Measurements from ENCODE around the gene DCC. TPM values are rescaled to one million over a fixed set of nuclear protein-coding genes. Genes with fewer than 3 reads are reported as not detected.

The DCC gene
- total RNA-seq, 4 donors from 2014 or later: 0.16 TPM; not detected in 3

DNA sequence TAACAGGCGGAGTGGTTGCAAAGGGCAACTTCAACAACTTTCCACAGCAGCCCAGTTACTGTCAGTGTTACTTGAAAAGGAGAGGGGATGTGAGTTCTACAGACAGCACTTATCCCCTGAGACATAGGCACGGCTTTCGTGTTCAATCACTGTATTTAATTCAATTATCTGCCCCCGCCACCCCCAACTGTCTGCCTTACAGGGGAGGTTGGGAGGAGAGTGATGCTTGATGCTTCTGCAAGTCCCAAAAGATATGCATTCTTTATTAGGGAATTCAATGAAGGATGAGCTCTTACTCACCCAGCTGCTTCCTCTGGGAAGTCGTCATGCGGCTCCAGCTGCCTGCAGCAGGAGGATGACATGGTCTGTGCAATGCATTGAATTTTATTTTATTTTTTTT is 639.9 kb downstream of the DCC start:
- Histone ChIP-seq H3K36me3 (no peaks in the 10 kb centered on the region), H3K27me3 (no peaks in the 10 kb centered on the region), H3K4me1 (no peaks in the 10 kb centered on the region), H3K9me3 (no peaks in the 10 kb centered on the region), H3K4me3 (no peak overlapping the region), H3K27ac (no peak overlapping the region)
- 70% methylated on average over 6 of the region's 6 CpGs for WGBS
- no peak for DNase-seq (ENCODE audit: low spot score in 2 of 2)
- TF ChIP-seq POLR2A (IDR thresholded peaks at IDR 0.05) (no peak), EP300 (IDR thresholded peaks at IDR 0.05) (no peak), POLR2AphosphoS5 (IDR thresholded peaks at IDR 0.05) (no peak)
- TF ChIP-seq, protein P1, sequence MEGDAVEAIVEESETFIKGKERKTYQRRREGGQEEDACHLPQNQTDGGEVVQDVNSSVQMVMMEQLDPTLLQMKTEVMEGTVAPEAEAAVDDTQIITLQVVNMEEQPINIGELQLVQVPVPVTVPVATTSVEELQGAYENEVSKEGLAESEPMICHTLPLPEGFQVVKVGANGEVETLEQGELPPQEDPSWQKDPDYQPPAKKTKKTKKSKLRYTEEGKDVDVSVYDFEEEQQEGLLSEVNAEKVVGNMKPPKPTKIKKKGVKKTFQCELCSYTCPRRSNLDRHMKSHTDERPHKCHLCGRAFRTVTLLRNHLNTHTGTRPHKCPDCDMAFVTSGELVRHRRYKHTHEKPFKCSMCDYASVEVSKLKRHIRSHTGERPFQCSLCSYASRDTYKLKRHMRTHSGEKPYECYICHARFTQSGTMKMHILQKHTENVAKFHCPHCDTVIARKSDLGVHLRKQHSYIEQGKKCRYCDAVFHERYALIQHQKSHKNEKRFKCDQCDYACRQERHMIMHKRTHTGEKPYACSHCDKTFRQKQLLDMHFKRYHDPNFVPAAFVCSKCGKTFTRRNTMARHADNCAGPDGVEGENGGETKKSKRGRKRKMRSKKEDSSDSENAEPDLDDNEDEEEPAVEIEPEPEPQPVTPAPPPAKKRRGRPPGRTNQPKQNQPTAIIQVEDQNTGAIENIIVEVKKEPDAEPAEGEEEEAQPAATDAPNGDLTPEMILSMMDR (IDR thresholded peaks at IDR 0.05): no peak

- no peaks in the 10 kb centered on the region for H3K9me3 ChIP-seq
- H3K36me3 ChIP-seq: no peaks in the 10 kb centered on the region
- TF ChIP-seq, protein P1 (IDR thresholded peaks at IDR 0.05): no peak
- no peak for TF ChIP-seq POLR2AphosphoS5 (IDR thresholded peaks at IDR 0.05)
- no peak for TF ChIP-seq EP300 (IDR thresholded peaks at IDR 0.05)
- no peak for TF ChIP-seq POLR2A (IDR thresholded peaks at IDR 0.05)
- no peak for DNase-seq (ENCODE audit: low spot score in 2 of 2)
- no peaks in the 10 kb centered on the region for H3K27me3 ChIP-seq
- no peak overlapping the region for H3K4me3 ChIP-seq
- H3K27ac ChIP-seq: no peak overlapping the region
- WGBS: 79% methylated on average over 1 of the region's 1 CpG
- no peaks in the 10 kb centered on the region for H3K4me1 ChIP-seq
Observed at GRCh38 chr18:52991246-52991645, 651.2 kb downstream of the DCC start.

DNA sequence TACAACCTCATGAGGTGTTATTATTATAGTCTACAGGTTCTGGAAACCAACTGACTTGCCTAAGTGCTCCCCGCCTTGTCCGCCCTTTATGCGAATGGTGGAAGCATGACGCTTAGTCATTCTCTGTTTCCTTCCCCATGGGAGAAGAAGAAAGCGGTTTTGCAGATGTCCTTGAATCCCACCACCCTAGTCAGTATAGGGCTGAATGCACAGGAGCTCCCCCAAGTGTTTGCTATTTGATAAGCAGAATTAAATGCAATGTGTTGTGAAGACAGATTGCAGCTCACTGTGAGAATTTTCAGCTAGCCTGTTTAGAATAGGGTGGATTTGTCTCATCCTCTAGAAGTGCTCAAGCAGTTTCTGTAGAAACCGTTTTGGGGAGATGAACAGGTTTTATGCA is 652.0 kb downstream of the DCC start:
- no peaks in the 10 kb centered on the region for H3K36me3 ChIP-seq
- H3K27ac ChIP-seq: no peak overlapping the region
- H3K9me3 ChIP-seq: no peaks in the 10 kb centered on the region
- DNase-seq (ENCODE audit: low spot score in 2 of 2): no peak
- TF ChIP-seq POLR2A (IDR thresholded peaks at IDR 0.05) (no peak), POLR2AphosphoS5 (IDR thresholded peaks at IDR 0.05) (no peak), EP300 (IDR thresholded peaks at IDR 0.05) (no peak)
- TF ChIP-seq, protein P1 (IDR thresholded peaks at IDR 0.05): no peak
- H3K4me3 ChIP-seq: no peak overlapping the region
- H3K4me1 ChIP-seq: no peaks in the 10 kb centered on the region
- no peaks in the 10 kb centered on the region for H3K27me3 ChIP-seq
- 76% methylated on average over 6 of the region's 6 CpGs for WGBS

DNA sequence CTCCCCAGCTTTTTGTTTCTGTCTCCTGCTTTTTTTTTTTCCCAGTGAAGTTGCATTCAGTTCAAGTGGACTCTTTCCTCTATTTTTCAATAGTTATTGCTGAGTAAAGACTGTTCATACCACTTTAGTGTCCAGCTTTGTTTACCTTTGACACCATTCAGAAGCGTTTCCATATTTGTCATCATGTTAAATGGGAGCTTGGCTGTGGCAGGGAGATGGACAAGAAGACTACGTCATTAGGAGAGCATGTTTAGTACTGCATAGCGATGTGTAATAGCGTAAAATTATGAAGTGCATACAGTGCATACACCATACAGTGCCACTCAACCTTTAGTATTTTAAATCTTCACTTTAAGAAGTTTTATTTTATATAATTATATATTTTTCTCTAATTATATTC is 655.9 kb downstream of the DCC start:
- 83% methylated on average over 4 of the region's 4 CpGs for WGBS
- Histone ChIP-seq H3K27me3 (no peaks in the 10 kb centered on the region), H3K36me3 (no peaks in the 10 kb centered on the region), H3K27ac (no peak overlapping the region), H3K4me1 (no peaks in the 10 kb centered on the region), H3K4me3 (no peak overlapping the region), H3K9me3 (no peaks in the 10 kb centered on the region)
- DNase-seq (ENCODE audit: low spot score in 2 of 2): no peak
- no peak for TF ChIP-seq POLR2A (IDR thresholded peaks at IDR 0.05)
- TF ChIP-seq, protein P1 (IDR thresholded peaks at IDR 0.05): no peak
- TF ChIP-seq EP300 (IDR thresholded peaks at IDR 0.05): no peak
- no peak for TF ChIP-seq POLR2AphosphoS5 (IDR thresholded peaks at IDR 0.05)

- no peak for DNase-seq (ENCODE audit: low spot score in 2 of 2)
- Histone ChIP-seq H3K4me1 (no peaks in the 10 kb centered on the region), H3K36me3 (no peaks in the 10 kb centered on the region), H3K4me3 (no peak overlapping the region), H3K27ac (no peak overlapping the region), H3K27me3 (no peaks in the 10 kb centered on the region), H3K9me3 (no peaks in the 10 kb centered on the region)
- WGBS: 92% methylated on average over 2 of the region's 2 CpGs
- TF ChIP-seq POLR2AphosphoS5 (IDR thresholded peaks at IDR 0.05) (no peak), EP300 (IDR thresholded peaks at IDR 0.05) (no peak), POLR2A (IDR thresholded peaks at IDR 0.05) (no peak)
- TF ChIP-seq, protein P1 (IDR thresholded peaks at IDR 0.05): no peak
Observed at GRCh38 chr18:52999633-53000032, 659.6 kb downstream of the DCC start.
